OCI-LY1 (cell line): ENCODE data around the gene CDC42.

ENCODE experiments used
- H2AFZ ChIP-seq: fragments of 200-600 bp; sonication (generic), shearing (Covaris generic); 2 replicates; pipeline ENCODE4 v1.6.0; 2014; ENCODE audit warnings: antibody characterized with exemption, mild to moderate bottlenecking, low read length
- H3F3A ChIP-seq: fragments of 200-600 bp; sonication (generic), shearing (Covaris generic); 2 replicates; pipeline ENCODE4 v1.6.0; 2014; ENCODE audit warnings: mild to moderate bottlenecking, antibody characterized with exemption, low read length, moderate library complexity; ENCODE audit not compliant: insufficient read depth
- H3K27ac ChIP-seq: fragments of 200-600 bp; sonication (generic); 2 replicates; pipeline ENCODE4 v1.5.1; 2014; ENCODE audit warnings: low read length, mixed run types, mild to moderate bottlenecking, low read depth; ENCODE audit not compliant: poor library complexity, severe bottlenecking
- H3K27me3 ChIP-seq: fragments of 200-600 bp; sonication (generic); 2 replicates; pipeline ENCODE4 v1.6.0; 2014; ENCODE audit warnings: antibody characterized with exemption, mild to moderate bottlenecking, low read length, moderate library complexity; ENCODE audit not compliant: insufficient read depth
- H3K36me3 ChIP-seq: fragments of 200-600 bp; sonication (generic); 2 replicates; pipeline ENCODE4 v1.6.1; 2014; ENCODE audit warnings: mild to moderate bottlenecking, antibody characterized with exemption, low read length, moderate library complexity, mixed read lengths; ENCODE audit not compliant: insufficient read depth
- H3K4me1 ChIP-seq: fragments of 200-600 bp; sonication (generic); 2 replicates; pipeline ENCODE4 v1.5.1; 2014; ENCODE audit warnings: mild to moderate bottlenecking, low read length, moderate library complexity; ENCODE audit not compliant: insufficient read depth, severe bottlenecking
- H3K4me2 ChIP-seq: fragments of 200-600 bp; sonication (generic), shearing (Covaris generic); 2 replicates; pipeline ENCODE4 v1.6.1; 2014; ENCODE audit warnings: low read length
- H3K4me3 ChIP-seq: fragments of 200-600 bp; sonication (generic); 2 replicates; pipeline ENCODE4 v1.5.1; 2014; ENCODE audit warnings: low read length, low read depth, mild to moderate bottlenecking, mixed read lengths; ENCODE audit not compliant: poor library complexity, severe bottlenecking
- H3K79me2 ChIP-seq: fragments of 200-600 bp; shearing (Covaris generic); 2 replicates; pipeline ENCODE4 v1.6.1; 2016; ENCODE audit warnings: mixed run types, low read length, mixed read lengths; ENCODE audit not compliant: insufficient read depth
- H3K9ac ChIP-seq: fragments of 200-600 bp; sonication (generic), shearing (Covaris generic); 2 replicates; pipeline ENCODE4 v1.6.1; 2014; ENCODE audit warnings: mild to moderate bottlenecking, low read length, mixed read lengths
- H3K9me2 ChIP-seq: fragments of 200-600 bp; sonication (generic), shearing (Covaris generic); 2 replicates; pipeline ENCODE4 v1.6.1; 2014; ENCODE audit warnings: low read depth, mild to moderate bottlenecking, low read length, mixed read lengths
- H3K9me3 ChIP-seq: fragments of 200-600 bp; shearing (Covaris generic); 2 replicates; pipeline ENCODE4 v1.6.1; 2014; ENCODE audit warnings: low read length, mixed read lengths
- H4K20me1 ChIP-seq: fragments of 200-600 bp; sonication (generic), shearing (Covaris generic); 2 replicates; pipeline ENCODE4 v1.6.0; 2016; ENCODE audit warnings: mild to moderate bottlenecking, low read length; ENCODE audit not compliant: insufficient read depth
- CTCF ChIP-seq: fragments of 200-600 bp; sonication (generic), shearing (Covaris generic); IDR thresholded peaks from 2 replicates; pipeline ENCODE4 v1.5.1; 2017; ENCODE audit warnings: mild to moderate bottlenecking, antibody characterized with exemption, low read length, moderate library complexity, mixed read lengths
- EZH2 ChIP-seq: fragments of 200-600 bp; sonication (generic), shearing (Covaris generic); IDR thresholded peaks from 2 replicates; pipeline ENCODE4 v1.8.0; 2017; ENCODE audit warnings: borderline replicate concordance, mixed run types, mild to moderate bottlenecking, antibody characterized with exemption, low read length, moderate library complexity, mixed read lengths

Gene CDC42

GRCh38 chr1:22043198-22043769 is 9.2 kb upstream of the CDC42 start:
- no peak overlapping the region for H3K4me2 ChIP-seq
- no peaks in the 10 kb centered on the region for H3K27me3 ChIP-seq
- H3K36me3 ChIP-seq, result no peaks in the 10 kb centered on the region
- no peaks in the 10 kb centered on the region for H3F3A ChIP-seq
- no peak overlapping the region for H3K4me3 ChIP-seq
- H2AFZ ChIP-seq, result no peak overlapping the region
- H3K27ac ChIP-seq, result no peak overlapping the region
- H3K9me2 ChIP-seq, result no peaks in the 10 kb centered on the region
- H4K20me1 ChIP-seq, result no peaks in the 10 kb centered on the region
- peaks cover 23% of the 10 kb centered on the region for H3K4me1 ChIP-seq
- no peaks in the 10 kb centered on the region for H3K79me2 ChIP-seq
- no peak overlapping the region for H3K9ac ChIP-seq
- H3K9me3 ChIP-seq, result no peaks in the 10 kb centered on the region
- TF ChIP-seq EZH2 (no peak), CTCF (no peak)

DNA sequence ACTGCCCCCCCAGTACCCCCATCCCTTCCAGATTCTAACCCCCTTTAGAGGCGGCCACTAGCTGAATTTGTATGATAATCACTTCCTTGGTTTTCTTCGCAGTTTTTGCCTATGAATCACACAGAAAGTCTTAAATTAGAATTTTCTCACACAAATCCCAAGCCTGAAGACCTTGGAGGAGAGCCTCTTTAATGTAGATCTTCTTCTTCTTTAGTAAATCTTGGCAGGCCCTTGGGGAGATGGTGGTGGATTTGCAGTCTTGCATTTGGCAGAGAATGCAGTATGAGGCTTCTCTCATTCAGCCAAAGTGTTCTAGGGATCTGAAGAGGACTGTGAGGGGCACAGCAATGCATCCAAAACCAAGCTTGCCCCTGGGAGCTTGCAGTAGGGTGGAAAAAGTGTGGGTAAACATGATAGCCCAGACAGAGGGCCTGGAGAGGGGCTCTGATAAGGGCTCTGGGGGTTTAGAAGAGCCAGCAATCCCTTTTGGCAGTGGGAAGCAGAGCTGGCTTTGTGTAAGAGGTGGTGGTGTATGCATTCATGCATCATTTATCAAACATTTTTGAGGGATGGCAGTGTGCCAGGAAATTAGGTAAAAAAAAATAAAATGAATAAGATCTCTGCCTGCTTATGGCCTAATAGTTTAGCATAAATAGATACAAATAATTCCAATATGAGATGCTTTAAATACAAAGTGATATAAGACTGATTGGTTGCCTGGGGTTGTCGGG is 7.7 kb upstream of the CDC42 start:
- no peak overlapping the region for H3K4me2 ChIP-seq
- no peak overlapping the region for H3K27ac ChIP-seq
- H2AFZ ChIP-seq, result no peak overlapping the region
- peaks cover 26% of the 10 kb centered on the region for H3K4me1 ChIP-seq
- no peaks in the 10 kb centered on the region for H3K36me3 ChIP-seq
- H3K9me3 ChIP-seq, result no peaks in the 10 kb centered on the region
- H3K9ac ChIP-seq, result no peak overlapping the region
- H3K27me3 ChIP-seq, result no peaks in the 10 kb centered on the region
- H3K4me3 ChIP-seq, result no peak overlapping the region
- H4K20me1 ChIP-seq, result no peaks in the 10 kb centered on the region
- H3F3A ChIP-seq, result no peaks in the 10 kb centered on the region
- no peak for TF ChIP-seq EZH2
- no peak for TF ChIP-seq CTCF
- no peaks in the 10 kb centered on the region for H3K79me2 ChIP-seq
- H3K9me2 ChIP-seq, result no peaks in the 10 kb centered on the region

DNA sequence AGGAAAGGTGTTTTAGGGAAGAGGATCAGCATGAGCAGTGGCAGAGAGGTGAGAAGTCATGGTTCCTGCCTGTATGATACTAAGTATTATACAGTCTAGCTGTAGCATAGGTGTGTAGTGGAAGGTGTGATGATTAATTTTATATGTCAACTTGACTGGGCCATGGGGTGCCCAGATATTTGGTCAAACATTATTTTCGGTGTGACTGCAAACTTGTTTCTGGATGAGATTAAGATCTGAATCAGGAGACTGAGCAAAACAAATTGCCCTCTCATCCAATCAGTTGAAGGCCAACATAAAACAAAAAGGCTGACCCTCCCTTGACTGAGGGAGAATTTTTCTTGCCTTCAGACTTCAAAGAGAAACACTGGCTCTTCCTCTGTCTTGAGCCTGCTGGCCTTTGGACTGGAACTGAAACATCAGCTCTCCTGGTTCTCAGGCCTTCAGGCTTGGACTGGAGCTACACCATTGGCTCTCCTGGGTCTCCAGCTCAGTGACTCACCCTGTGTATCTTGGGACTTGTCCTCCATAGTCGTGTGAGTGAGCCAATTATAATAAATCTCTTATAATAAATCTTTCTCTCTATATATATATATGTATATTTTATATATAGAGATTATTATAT is 6.8 kb upstream of the CDC42 start:
- Histone ChIP-seq H3K4me1 (peaks cover 20% of the 10 kb centered on the region), H3F3A (no peaks in the 10 kb centered on the region), H2AFZ (no peak overlapping the region), H3K9ac (no peak overlapping the region), H3K4me2 (no peak overlapping the region), H3K79me2 (no peaks in the 10 kb centered on the region), H3K4me3 (no peak overlapping the region), H3K9me3 (no peaks in the 10 kb centered on the region), H3K36me3 (no peaks in the 10 kb centered on the region), H4K20me1 (no peaks in the 10 kb centered on the region), H3K27ac (no peak overlapping the region), H3K27me3 (no peaks in the 10 kb centered on the region), H3K9me2 (no peaks in the 10 kb centered on the region)
- TF ChIP-seq CTCF (no peak), EZH2 (no peak)
